ENCODE data around the gene PSME4.
"Not testable (repeated sequence)": the region's sequence is repeated elsewhere in the genome, so short reads cannot be mapped to it uniquely, and the experiment has no call there.

The PSME4 gene

GRCh38 chr2:53961478-53962216 lies 9.1 kb downstream of the PSME4 start:
- DNase-seq = not testable (repeated sequence)

- DNase-seq = no peak
Measured at GRCh38 chr2:53960476-53960875, 10.3 kb downstream of the PSME4 start.

- no peak for DNase-seq
Measured at GRCh38 chr2:53958443-53958842, 12.3 kb downstream of the PSME4 start.

GRCh38 chr2:53952519-53952918 lies 18.3 kb downstream of the PSME4 start:
- no peak for DNase-seq

GRCh38 chr2:53949457-53949856 lies 21.3 kb downstream of the PSME4 start:
- DNase-seq = no peak

- no peak for DNase-seq
Measured at GRCh38 chr2:53945538-53945937, 25.3 kb downstream of the PSME4 start.

- DNase-seq = no peak
Measured at GRCh38 chr2:53944542-53944941, 26.3 kb downstream of the PSME4 start.

GRCh38 chr2:53942280-53942679 lies 28.5 kb downstream of the PSME4 start:
- DNase-seq = no peak

- DNase-seq = no peak
Measured at GRCh38 chr2:53941749-53942148, 29.0 kb downstream of the PSME4 start.

- no peak for DNase-seq
Measured at GRCh38 chr2:53939656-53940055, 31.1 kb downstream of the PSME4 start.

- no peak for DNase-seq
Measured at GRCh38 chr2:53938904-53939303, 31.9 kb downstream of the PSME4 start.

- DNase-seq = no peak
Measured at GRCh38 chr2:53933329-53933728, 37.5 kb downstream of the PSME4 start.

GRCh38 chr2:53926321-53926720 lies 44.5 kb downstream of the PSME4 start:
- DNase-seq = not testable (repeated sequence)

- peak; percentile 49 for DNase-seq
Measured at GRCh38 chr2:53913721-53914120, 57.1 kb downstream of the PSME4 start.

GRCh38 chr2:53911434-53912189 lies 59.2 kb downstream of the PSME4 start:
- DNase-seq = no peak

GRCh38 chr2:53907582-53907981 lies 63.2 kb downstream of the PSME4 start:
- DNase-seq = no peak

GRCh38 chr2:53905396-53905795 lies 65.4 kb downstream of the PSME4 start:
- DNase-seq = no peak

GRCh38 chr2:53903011-53903410 lies 67.8 kb downstream of the PSME4 start:
- no peak for DNase-seq

- no peak for DNase-seq
Measured at GRCh38 chr2:53901192-53901591, 69.6 kb downstream of the PSME4 start.

- DNase-seq = no peak
Measured at GRCh38 chr2:53896864-53897263, 73.9 kb downstream of the PSME4 start.

GRCh38 chr2:53886406-53887280 lies 84.2 kb downstream of the PSME4 start:
- no peak for DNase-seq

GRCh38 chr2:53884883-53885282 lies 85.9 kb downstream of the PSME4 start:
- no peak for DNase-seq

GRCh38 chr2:53881986-53882385 lies 88.8 kb downstream of the PSME4 start:
- DNase-seq = no peak

Data from activated CD4-positive, alpha-beta T cell treated with anti-CD3 and anti-CD28 coated beads for 48 hours (primary cell).